Measurements from ENCODE around the gene SEZ6.
A peak's percentile ranks its signal among the peaks of the same experiment; 100 is the strongest.

SEZ6 gene

DNA sequence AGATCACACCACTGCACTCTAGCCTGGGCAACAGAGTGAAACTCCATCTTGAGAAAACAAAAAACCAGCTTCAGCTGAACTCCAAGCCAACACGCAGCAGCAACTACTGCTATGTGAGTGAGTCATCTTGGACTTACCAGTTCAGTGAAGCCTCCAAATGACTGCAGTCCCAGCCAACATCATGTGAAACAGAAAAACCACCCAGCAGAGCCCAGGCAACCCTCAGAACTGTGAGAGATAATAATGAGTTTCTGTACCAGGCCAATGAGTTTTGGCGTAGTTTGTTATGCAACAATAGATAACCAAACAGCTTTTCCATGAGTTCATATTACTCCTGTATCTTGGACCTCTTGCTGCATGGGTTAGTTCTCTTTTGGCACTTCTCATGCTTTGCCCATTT, 77.8 kb downstream of the SEZ6 start:
- DNase-seq: no peak

DNA sequence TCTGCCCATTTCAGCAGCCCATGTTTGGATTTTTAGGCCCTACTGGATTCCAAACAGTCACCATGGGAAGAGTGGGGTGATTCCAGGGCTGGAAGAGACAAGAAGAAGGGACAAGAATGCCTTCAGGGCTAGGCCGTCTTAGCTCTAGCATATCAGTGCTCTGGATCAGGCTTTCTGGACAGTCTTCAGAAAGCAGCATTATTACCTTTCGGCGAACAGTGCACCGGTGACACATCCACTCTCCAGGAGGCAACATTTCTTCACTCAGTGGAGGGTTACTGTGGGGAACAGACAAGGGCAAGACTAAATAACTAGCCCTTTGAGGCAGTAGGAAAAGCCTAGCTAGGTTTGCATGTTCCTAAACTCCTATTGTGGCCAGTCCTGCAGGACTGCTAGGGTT, 79.0 kb downstream of the SEZ6 start:
- no peak for DNase-seq

DNA sequence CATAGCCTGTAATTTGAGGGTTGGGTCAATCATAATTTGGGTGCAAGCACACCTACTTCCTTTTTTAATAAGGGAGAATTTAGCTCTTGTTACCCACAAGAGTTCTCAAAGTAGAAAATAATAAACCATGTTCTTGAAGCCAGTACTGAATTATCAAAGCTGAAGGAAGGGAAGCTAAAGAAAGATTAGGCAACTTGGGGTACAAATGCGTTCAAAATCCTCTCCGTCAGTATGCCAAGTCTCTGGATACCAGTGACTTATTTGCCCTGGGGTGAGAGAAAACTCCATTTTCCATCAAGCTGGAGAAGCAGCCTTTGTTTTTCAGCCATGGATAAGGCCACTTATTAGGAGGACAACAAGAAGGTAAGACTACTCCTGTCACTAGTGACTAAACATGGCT, 79.5 kb downstream of the SEZ6 start:
- DNase-seq: no peak

GRCh38 chr17:28925912-28926365, 79.9 kb downstream of the SEZ6 start:
- peak; percentile 34 for DNase-seq

DNA sequence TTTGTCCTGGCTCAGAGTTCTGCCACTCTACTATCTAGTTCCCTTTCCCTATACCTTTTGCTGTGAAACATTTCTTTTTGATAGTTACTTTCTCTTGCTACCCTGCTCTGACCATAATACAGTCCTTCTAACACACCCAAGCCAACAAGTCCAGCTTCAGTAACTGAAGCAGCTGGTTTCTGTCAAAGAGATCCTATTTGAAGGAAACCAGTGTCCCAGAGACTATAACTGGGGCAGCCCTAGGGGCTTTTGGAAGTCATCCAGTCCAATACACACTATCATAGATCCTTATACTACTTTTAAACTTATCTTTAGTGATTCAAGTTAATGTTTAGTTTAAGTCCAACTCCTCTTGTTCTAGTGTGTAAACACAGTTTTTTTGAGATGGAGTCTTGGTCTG, 85.6 kb downstream of the SEZ6 start:
- DNase-seq: no peak

- no peak for DNase-seq
These were observed 87.5 kb downstream of the SEZ6 start for GRCh38 chr17:28918295-28918694.

GRCh38 chr17:28917465-28917864, 88.4 kb downstream of the SEZ6 start:
- no peak for DNase-seq

DNA sequence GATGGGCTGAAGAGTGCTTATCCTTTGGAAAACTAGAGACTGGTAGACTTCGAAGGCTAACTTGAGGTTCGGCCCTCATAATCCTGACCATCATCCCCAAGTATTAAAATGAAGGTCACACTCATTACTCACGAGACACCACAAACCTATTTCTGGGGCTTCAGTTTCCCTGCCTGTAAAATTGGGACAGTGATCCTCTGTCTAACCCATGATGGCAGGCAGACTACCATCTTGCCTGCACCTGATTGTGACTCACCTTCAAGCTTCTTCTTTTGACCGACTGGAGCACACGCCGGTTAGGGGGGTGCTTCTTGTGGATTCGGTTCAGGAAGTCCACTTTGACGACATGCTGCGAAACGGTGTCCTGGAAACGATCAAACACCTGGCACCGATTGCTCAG, 88.8 kb downstream of the SEZ6 start:
- DNase-seq: no peak

GRCh38 chr17:28916302-28916934, 89.4 kb downstream of the SEZ6 start:
- DNase-seq: peak; percentile 18

GRCh38 chr17:28912938-28913333, 92.9 kb downstream of the SEZ6 start:
- DNase-seq: no peak

DNA sequence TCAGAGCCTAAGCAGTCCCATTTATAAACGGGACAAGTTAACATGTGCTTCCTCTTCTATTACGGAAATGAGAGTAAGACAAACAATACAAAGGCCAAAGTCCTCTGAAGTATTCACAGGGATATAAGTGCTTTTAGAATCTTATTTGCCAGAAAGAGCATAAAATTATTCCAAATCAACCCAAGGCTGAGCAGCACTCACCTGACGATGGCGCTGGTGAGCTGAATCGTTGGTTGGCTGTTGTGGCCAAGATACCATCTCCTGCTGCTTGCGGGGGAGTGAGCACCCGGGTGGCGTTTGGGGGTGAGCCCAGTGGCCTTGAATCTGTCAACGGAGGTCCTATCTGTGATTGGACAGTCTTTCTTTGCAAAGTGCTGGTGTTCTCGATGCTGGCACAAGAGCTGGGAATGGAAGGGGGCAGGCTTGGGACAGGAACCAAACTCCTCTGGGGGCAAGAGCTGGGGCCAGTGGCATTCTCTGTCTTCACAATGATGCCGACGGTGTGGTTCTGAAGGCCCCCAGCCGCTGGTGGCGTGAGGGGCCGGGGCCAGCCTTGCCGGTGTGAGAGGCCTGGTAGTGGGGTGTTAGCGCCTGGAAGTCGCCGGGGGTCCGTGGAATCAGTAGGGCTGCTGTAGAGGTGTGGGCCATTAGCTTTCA, 93.4 kb downstream of the SEZ6 start:
- no peak for DNase-seq

- DNase-seq: no peak
These were observed 94.3 kb downstream of the SEZ6 start for GRCh38 chr17:28911411-28912045.

DNA sequence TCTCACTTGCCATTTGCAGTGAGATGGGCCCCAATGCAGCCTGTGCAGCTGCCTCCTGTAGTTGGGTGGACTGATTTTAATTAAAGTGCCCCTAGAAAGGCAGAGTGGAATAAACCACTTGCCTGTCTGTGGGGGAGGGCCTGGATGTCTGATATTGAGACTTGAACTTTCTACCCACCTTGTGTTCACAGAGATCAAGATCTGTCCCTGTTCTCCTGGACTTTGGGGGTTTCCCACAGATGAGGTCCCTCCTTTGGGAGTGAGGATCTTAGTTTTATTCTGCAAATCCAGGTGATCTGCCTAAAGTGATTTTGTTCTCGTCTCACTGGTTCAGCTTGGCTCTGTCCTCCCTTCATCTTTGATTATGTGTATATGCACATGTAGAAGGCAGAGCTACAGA, 95.3 kb downstream of the SEZ6 start:
- no peak for DNase-seq

DNA sequence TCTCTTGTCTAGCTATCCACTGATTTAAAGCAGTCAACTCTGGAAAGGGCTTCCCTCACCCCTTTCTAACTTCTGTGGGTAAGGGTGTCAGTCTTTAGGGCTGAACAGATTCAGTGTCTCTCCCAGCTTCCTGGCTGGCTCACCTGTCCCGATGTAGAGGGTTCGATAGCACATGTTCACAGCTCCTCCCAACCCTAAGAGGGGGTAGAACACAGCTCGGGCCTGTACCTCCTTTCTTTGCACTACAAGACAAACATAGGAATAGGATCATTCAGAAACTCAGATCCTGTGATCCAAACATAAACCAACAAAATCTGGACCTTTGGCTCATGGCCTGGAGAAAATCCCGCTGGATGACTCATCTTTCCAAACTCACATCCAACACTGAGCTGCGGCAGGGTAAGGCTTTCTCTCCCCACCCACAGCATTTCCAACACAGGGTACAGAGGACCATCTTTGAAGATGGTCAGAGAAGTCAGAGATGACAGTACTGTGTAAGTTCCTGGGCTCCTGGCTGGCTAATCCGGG, 97.1 kb downstream of the SEZ6 start:
- no peak for DNase-seq

DNA sequence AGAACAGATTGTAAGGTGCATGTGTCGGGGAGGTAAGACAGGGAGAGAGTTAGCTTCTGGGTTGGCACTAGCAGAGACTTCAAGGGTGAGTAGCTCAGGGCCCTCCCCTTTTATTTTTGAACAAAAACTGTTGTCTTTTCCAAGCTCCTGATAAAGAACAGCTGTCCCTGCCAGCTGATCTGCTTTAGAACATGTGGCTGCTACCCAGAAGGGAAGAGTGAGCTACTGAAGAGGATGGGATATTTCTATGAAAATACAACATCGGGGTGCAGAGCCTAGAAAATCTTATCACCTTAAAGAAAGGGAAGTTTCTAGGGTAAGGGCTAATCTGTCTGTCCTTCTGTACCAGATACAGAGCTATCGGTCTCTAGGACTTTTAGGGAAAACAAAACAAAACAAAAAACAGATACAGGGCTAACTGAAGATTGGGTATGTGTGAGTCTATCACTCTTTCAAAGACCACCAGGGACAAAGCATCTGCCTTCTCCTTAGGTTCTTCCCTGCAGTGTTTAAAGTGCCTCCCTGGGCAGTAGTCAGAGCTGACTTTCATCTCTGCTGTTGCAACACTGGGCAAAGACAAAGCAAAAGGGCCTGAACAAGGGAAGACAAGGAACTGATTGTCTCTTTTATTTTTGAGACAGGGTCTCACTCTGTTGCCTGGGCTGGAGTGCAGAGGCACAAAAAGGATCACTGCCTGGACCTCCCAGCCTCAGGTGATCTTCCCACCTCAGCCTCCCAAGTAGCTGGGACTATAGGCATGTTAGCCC, 97.9 kb downstream of the SEZ6 start:
- DNase-seq: no peak

GRCh38 chr17:28906706-28907438, 99.0 kb downstream of the SEZ6 start:
- DNase-seq: no peak

DNA sequence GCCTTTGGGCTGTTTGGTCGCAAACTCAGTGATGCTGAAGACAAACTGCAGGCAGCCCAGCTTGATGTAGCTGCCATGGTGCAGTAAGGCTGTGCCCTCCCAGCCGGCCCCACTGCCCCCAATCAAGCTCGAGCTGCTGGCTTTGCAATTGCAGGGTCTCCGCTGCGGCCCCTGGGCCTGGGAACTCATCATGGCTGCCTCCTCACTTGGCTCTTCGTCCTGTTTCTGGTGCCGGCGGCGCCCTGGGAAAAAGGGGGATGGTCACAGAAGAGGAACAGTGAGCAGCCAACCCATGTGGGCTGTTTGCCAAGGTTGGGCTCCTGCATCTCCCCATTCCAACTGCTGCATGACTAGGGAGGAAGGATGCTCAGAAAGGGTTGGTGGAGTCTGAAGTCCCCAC, 99.6 kb downstream of the SEZ6 start:
- DNase-seq: no peak

All from NCI-H2029 (cell line).